Lung (tissue), 12 donors: ENCODE data around the gene UBXN11. TPM values are rescaled to one million over a fixed set of nuclear protein-coding genes. Genes with fewer than 3 reads are reported as not detected.

Source experiments
- ATAC-seq: fragments of 200-7000 bp; cut with Tn5 transposase; one replicate; pipeline ENCODE4 v1.9.1; 2020; ENCODE audit warnings: moderate number of reproducible peaks; ENCODE audit not compliant: insufficient read depth, low FRiP score
- DNase-seq, 3 donors: peaks; one replicate each; pipeline ENCODE4 v3.0.0-alpha.2; 2013 to 2017
- H3K27ac ChIP-seq, 2 donors: one replicate each; pipeline ENCODE4 v1.5.1; 2013; ENCODE audit warnings: mild to moderate bottlenecking in 2 of 2, moderate library complexity in 2 of 2, control low read depth in 1 of 2, inconsistent platforms in 1 of 2, low read depth in 1 of 2, low read length in 1 of 2
- H3K27me3 ChIP-seq, 3 donors: one replicate each; pipeline ENCODE4 v1.5.1; 2013; ENCODE audit warnings: low read length in 2 of 3; ENCODE audit not compliant: control insufficient read depth in 3 of 3, insufficient read depth in 3 of 3
- H3K36me3 ChIP-seq, 4 donors: one replicate each; pipeline ENCODE4 v1.5.1; 2013; ENCODE audit warnings: low read length in 4 of 4, mild to moderate bottlenecking in 1 of 4, moderate library complexity in 1 of 4; ENCODE audit not compliant: control insufficient read depth in 4 of 4, insufficient read depth in 4 of 4
- H3K4me1 ChIP-seq, 5 donors: one replicate each; pipeline ENCODE4 v1.5.1; 2013; ENCODE audit warnings: low read length in 5 of 5, mild to moderate bottlenecking in 2 of 5, moderate library complexity in 1 of 5; ENCODE audit not compliant: control insufficient read depth in 5 of 5, insufficient read depth in 5 of 5
- H3K4me3 ChIP-seq: one replicate; pipeline ENCODE4 v1.5.1; 2013; ENCODE audit warnings: mild to moderate bottlenecking, control low read depth, moderate library complexity
- H3K9ac ChIP-seq, 2 donors: one replicate each; pipeline ENCODE4 v1.5.1; 2013; ENCODE audit warnings: low read length in 2 of 2, control low read depth in 1 of 2; ENCODE audit not compliant: insufficient read depth in 1 of 2
- H3K9me3 ChIP-seq, 4 donors: one replicate each; pipeline ENCODE4 v1.5.1; 2013; ENCODE audit warnings: low read length in 3 of 4, mild to moderate bottlenecking in 1 of 4, moderate library complexity in 1 of 4; ENCODE audit not compliant: control insufficient read depth in 4 of 4, insufficient read depth in 3 of 4
- CTCF ChIP-seq: IDR thresholded peaks from 2 replicates; pipeline ENCODE4 v1.5.1; 2012; ENCODE audit warnings: mild to moderate bottlenecking; ENCODE audit errors: control extremely low read depth, extremely low read depth
- WGBS, 2 donors: extraction: QIAGEN DNeasy Blood & Tissue Kit; methylation state at CpG; one replicate each; pipeline ENCODE4 v1.1.7; 2013; 5-methylcytosine and 5-hydroxymethylcytosine counted together
- polyA plus RNA-seq, 2 donors: library from polyadenylated mRNA; stranded (reverse); fragments of 200-250 nt; gene quantifications; one replicate each; pipeline ENCODE4 v1.2.1, GENCODE V29; 2013
- total RNA-seq, 2 donors: library from RNA; depleted of rRNA in 1 of 2; stranded (reverse); fragments of >200 nt in 1 of 2; gene quantifications; one replicate each; pipeline ENCODE4 v1.2.1, GENCODE V29; 2014 to 2021
- donor health status: control.
- donor health status: control.
- donor health status: Bipolar disorder and iron deficiency.
- donor health status: healthy.
- donor health status: DM: yes; HTN: yes; CAD: no.

Gene UBXN11
- total and polyA plus RNA-seq, 4 donors = 20.1 to 82.1 (median 54.9) TPM

- ATAC-seq (no peak), DNase-seq (no peak)
- no peak overlapping the region for H3K27ac ChIP-seq
- no peak overlapping the region for H3K4me3 ChIP-seq
- H3K4me1 ChIP-seq = no peaks in the 10 kb centered on the region
- WGBS, 2 donors = 95 to 100% methylated on average over 1 of the region's 1 CpG
- H3K27me3 ChIP-seq = no peaks in the 10 kb centered on the region
- H3K36me3 ChIP-seq = peaks cover 10 to 14% (median 11%) of the 10 kb centered on the region in 4 donors
- peaks cover 0 to 8% (median 0%) of the 10 kb centered on the region in 4 donors for H3K9me3 ChIP-seq
- TF ChIP-seq CTCF = no peak
- no peak overlapping the region for H3K9ac ChIP-seq
These were observed 41.0 kb downstream of the UBXN11 start for GRCh38 chr1:26265405-26265804.

DNA sequence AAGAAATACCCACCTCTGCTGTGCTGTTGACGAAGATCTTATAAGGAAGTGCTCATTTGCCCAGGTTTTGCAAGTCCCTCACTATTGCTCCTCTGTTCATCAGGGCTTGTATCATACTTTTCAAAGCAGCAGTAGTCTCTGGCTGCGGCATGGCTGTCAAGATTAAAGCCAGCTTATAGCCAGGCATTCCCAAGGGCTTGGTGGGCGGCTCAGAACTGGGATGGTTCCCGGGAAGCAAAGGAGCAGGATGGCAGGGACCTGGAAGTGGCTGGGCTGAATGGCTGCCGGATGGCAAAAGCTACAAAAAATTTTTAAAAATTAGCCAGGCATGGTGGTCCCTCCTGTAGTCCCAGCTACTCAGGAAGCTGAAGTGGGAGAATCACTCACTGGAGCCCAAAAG is 43.2 kb downstream of the UBXN11 start:
- H3K9me3 ChIP-seq = no peaks in the 10 kb centered on the region
- no peak for TF ChIP-seq CTCF
- no peaks in the 10 kb centered on the region for H3K27me3 ChIP-seq
- no peak for DNase-seq
- 87 to 93% methylated on average over 5 of the region's 5 CpGs for WGBS, 2 donors
- no peak overlapping the region for H3K9ac ChIP-seq
- no peak overlapping the region for H3K27ac ChIP-seq
- no peak overlapping the region for H3K4me3 ChIP-seq
- ATAC-seq = no peak
- H3K4me1 ChIP-seq = no peaks in the 10 kb centered on the region
- peaks cover 4 to 13% (median 8%) of the 10 kb centered on the region in 4 donors for H3K36me3 ChIP-seq

- H3K9ac ChIP-seq = no peak overlapping the region
- 52 to 77% methylated on average over 5 of the region's 5 CpGs for WGBS, 2 donors
- peaks cover 0 to 2% (median 0%) of the 10 kb centered on the region in 4 donors for H3K9me3 ChIP-seq
- ATAC-seq (no peak), DNase-seq (no peak)
- no peak overlapping the region for H3K27ac ChIP-seq
- no peak overlapping the region for H3K4me3 ChIP-seq
- peaks cover 0 to 4% (median 0%) of the 10 kb centered on the region in 5 donors for H3K4me1 ChIP-seq
- TF ChIP-seq CTCF = no peak
- H3K36me3 ChIP-seq = peaks cover 0 to 20% (median 11%) of the 10 kb centered on the region in 4 donors
- no peaks in the 10 kb centered on the region for H3K27me3 ChIP-seq
These were observed 46.9 kb downstream of the UBXN11 start for GRCh38 chr1:26259578-26259977.

DNA sequence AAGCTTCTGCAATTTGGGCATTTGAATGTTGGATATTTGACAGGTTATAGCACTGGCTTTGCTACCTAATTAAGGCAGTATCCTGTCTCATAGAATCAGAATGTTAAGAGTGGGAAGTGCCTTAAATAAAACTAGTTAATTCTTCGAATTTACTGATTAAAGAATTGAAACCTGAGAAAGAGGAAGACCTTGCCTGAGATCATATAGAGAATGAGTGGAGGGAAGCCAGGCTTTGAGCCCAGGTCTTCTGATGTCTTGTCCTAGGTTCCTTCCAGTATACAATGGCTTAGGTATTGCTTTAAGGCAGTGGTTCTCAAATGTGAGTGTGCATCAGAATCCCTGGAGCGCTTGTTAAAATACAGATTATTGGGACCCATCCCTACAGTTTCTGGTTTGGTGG is 47.4 kb downstream of the UBXN11 start:
- Histone ChIP-seq H3K27ac (no peak overlapping the region), H3K9ac (no peak overlapping the region), H3K36me3 (peaks cover 0 to 20% (median 10%) of the 10 kb centered on the region in 4 donors), H3K4me1 (peaks cover 0 to 4% (median 0%) of the 10 kb centered on the region in 5 donors), H3K9me3 (peaks cover 0 to 2% (median 0%) of the 10 kb centered on the region in 4 donors), H3K27me3 (no peaks in the 10 kb centered on the region), H3K4me3 (no peak overlapping the region)
- DNase-seq = no peak
- no peak for ATAC-seq
- 79 to 81% methylated on average over 2 of the region's 2 CpGs for WGBS, 2 donors
- TF ChIP-seq CTCF = no peak
